ENCODE measurements around the gene AIFM1. TPM values are rescaled to one million over a fixed set of nuclear protein-coding genes. Genes with fewer than 3 reads are reported as not detected.

AIFM1 gene
- total and polyA plus RNA-seq, 2 of the 4 experiments (the other 2 are of a cell fraction): 22.0 to 27.4 TPM

GRCh38 chrX:130174937-130175336 lies 9.3 kb upstream of the AIFM1 start:
- no peak overlapping the region for H3K4ac ChIP-seq (ENCODE audit: low read depth, low read length)
- no peak overlapping the region for H3K18ac ChIP-seq (ENCODE audit: low read depth, low read length)
- H3K56ac ChIP-seq (ENCODE audit: extremely low read depth, insufficient read depth, low read length): no peak overlapping the region
- H3K4me1 ChIP-seq (ENCODE audit: control insufficient read depth, insufficient read depth, low read length): peaks cover 7% of the 10 kb centered on the region
- TF ChIP-seq NFE2L2 (IDR thresholded peaks at IDR 0.05; ENCODE audit: low read depth, low read length): no peak
- no peak for TF ChIP-seq FOS (IDR thresholded peaks at IDR 0.05; ENCODE audit: low read depth, low read length)
- TF ChIP-seq RFX5 (IDR thresholded peaks at IDR 0.05; ENCODE audit: low read depth, low read length): no peak
- TF ChIP-seq MAFK (IDR thresholded peaks at IDR 0.05; ENCODE audit: low read depth, low read length): no peak
- no peak for TF ChIP-seq RAD21 (IDR thresholded peaks at IDR 0.05; ENCODE audit: low read length)
- no peak for TF ChIP-seq SMC3 (IDR thresholded peaks at IDR 0.05; ENCODE audit: low read depth, low read length)
- TF ChIP-seq BHLHE40 (IDR thresholded peaks at IDR 0.05; ENCODE audit: low read depth, low read length): no peak
- no peak for TF ChIP-seq MXI1 (IDR thresholded peaks at IDR 0.05; ENCODE audit: borderline replicate concordance, low read depth, low read length)
- no peak for TF ChIP-seq CHD1 (IDR thresholded peaks at IDR 0.05; ENCODE audit: low read depth, low read length)
- no peak overlapping the region for H2BK5ac ChIP-seq (ENCODE audit: low read depth, low read length, poor library complexity, severe bottlenecking)
- in situ Hi-C loops (cut with MboI; ENCODE audit: low sequenced_read_pairs) (loop anchor here (25.0 kb wide), 1 partner anchor 563 kb away; no protein-coding TSS in a partner anchor), intact Hi-C loops (cut with micrococcal nuclease) (loop anchor here (5.0 kb wide), 1 partner anchor 63 kb away; the partner anchor contains the start of gene ELF4), dilution Hi-C loops (cut with HindIII; ENCODE audit: low sequenced_read_pairs, unreplicated experiment) (no loop called here)
- H2AK9ac ChIP-seq (replicated peaks; ENCODE audit: low read depth, low read length, poor library complexity): no peak overlapping the region
- no peak overlapping the region for H3K14ac ChIP-seq (replicated peaks; ENCODE audit: low read depth, low read length)
- BruUV-seq (replicated peaks): no TSS peak
- peaks cover 2% of the 10 kb centered on the region; the same call in 1 of the 2 replicates for H3K27me3 ChIP-seq (ENCODE audit: control insufficient read depth, insufficient read depth, low read length)
- H3K9me3 ChIP-seq (ENCODE audit: control insufficient read depth, insufficient read depth, low read length): no peaks in the 10 kb centered on the region
- H4K91ac ChIP-seq (ENCODE audit: insufficient read depth, low read depth, low read length): no peak overlapping the region
- H3K9me1 ChIP-seq (ENCODE audit: insufficient read depth, low read length): peaks cover 11% of the 10 kb centered on the region; the same call in 1 of the 2 replicates
- no peak overlapping the region for H2BK15ac ChIP-seq (ENCODE audit: low read depth, low read length)
- H3K4me2 ChIP-seq (ENCODE audit: low read depth, low read length): no peak overlapping the region
- H3K23ac ChIP-seq (ENCODE audit: low read depth, low read length): no peak overlapping the region
- DNase-seq: no peak
- H2BK120ac ChIP-seq (ENCODE audit: low read depth, low read length): no peak overlapping the region
- no peak overlapping the region for H2BK20ac ChIP-seq (ENCODE audit: low read depth, low read length)
- no peak overlapping the region for H3K4me3 ChIP-seq (ENCODE audit: insufficient read depth, low read depth, low read length)
- WGBS, 2 experiments (ENCODE audit: extremely low coverage in 2 of 2, insufficient read length in 1 of 2): no CpG with 5 or more reads among the region's 2 CpGs
- H2AK5ac ChIP-seq (ENCODE audit: low read depth, low read length): no peak overlapping the region
- ATAC-seq (ENCODE audit: low read depth): no peak
- no peak overlapping the region for H3K9ac ChIP-seq (ENCODE audit: low read depth, low read length)
- no peaks in the 10 kb centered on the region for H3K36me3 ChIP-seq (ENCODE audit: control insufficient read depth, insufficient read depth, low read length)
- no peak overlapping the region for H2AFZ ChIP-seq (replicated peaks; ENCODE audit: low read length, poor library complexity)
- POLR2A ChIA-PET (ENCODE audit: unreplicated experiment): no interaction called here
- no peaks in the 10 kb centered on the region for H3K79me1 ChIP-seq (ENCODE audit: low read depth in 1 of 2, low read length in 2 of 2)
- no peaks in the 10 kb centered on the region; the same call in 1 of the 2 replicates for H4K20me1 ChIP-seq (ENCODE audit: insufficient read depth, low read length)
- no peak overlapping the region for H4K8ac ChIP-seq (ENCODE audit: low read depth in 2 of 2, low read length in 2 of 2)
- no peak overlapping the region for H4K5ac ChIP-seq (ENCODE audit: low read depth, low read length)
- CTCF ChIA-PET: no interaction called here
- no peak overlapping the region for H3K27ac ChIP-seq (ENCODE audit: insufficient read depth, low read length)

Measured in IMR-90 (cell line).